Caco-2 (cell line): ENCODE measurements around the gene ZDHHC12. TPM values are rescaled to one million over a fixed set of nuclear protein-coding genes. Genes with fewer than 3 reads are reported as not detected.

Experiments used
- BruUV-seq: library from RNA; stranded (reverse); fragments of 400-500 nt; replicated peaks from 2 replicates; lab custom pipeline; 2021; lab: Mats Ljungman, UMichigan
- CTCF ChIA-PET: fragments of 300-600 bp; sonication (Branson Sonifier 250); formaldehyde crosslinking; loops from one replicate; lab custom pipeline; 2022; ENCODE audit warnings: antibody characterized with exemption; lab: Charles Lee
- POLR2A ChIA-PET: fragments of 300-600 bp; sonication (Branson Sonifier 250); formaldehyde crosslinking; loops from one replicate; lab custom pipeline; 2022; ENCODE audit warnings: antibody characterized with exemption; lab: Charles Lee
- DNase-seq, 2 experiments: peaks; one replicate each; pipeline versions ENCODE4 v3.0.0 to v3.0.0-alpha.2; 2020 to 2022
- H3K27me3 ChIP-seq: replicated peaks from 2 replicates; pipeline ENCODE4 v1.6.0; 2011; ENCODE audit warnings: low read length; ENCODE audit not compliant: control insufficient read depth, insufficient read depth
- H3K36me3 ChIP-seq: 2 replicates; pipeline ENCODE4 v1.5.1; 2011; ENCODE audit warnings: low read length; ENCODE audit not compliant: control insufficient read depth, insufficient read depth
- H3K4me1 ChIP-seq: fragments of 250-450 bp; sonication (Bioruptor Pico); 2 replicates; pipeline ENCODE4 v1.5.1; 2020; ENCODE audit warnings: mild to moderate bottlenecking
- H3K4me3 ChIP-seq: 2 replicates; pipeline ENCODE4 v1.5.1; 2011; ENCODE audit warnings: low read depth, mild to moderate bottlenecking, control low read depth, low read length
- H3K9me3 ChIP-seq: fragments of 250-450 bp; sonication (Bioruptor Pico); 2 replicates; pipeline ENCODE4 v1.5.1; 2020; ENCODE audit warnings: mild to moderate bottlenecking, moderate library complexity
- H3K27ac Mint-ChIP-seq: one replicate; pipeline ENCODE4 v1.8.0; 2022; ENCODE audit warnings: mixed read lengths; ENCODE audit not compliant: unreplicated experiment
- H3K27me3 Mint-ChIP-seq: one replicate; pipeline ENCODE4 v1.8.0; 2022; ENCODE audit warnings: mixed read lengths; ENCODE audit not compliant: insufficient read depth, unreplicated experiment
- H3K36me3 Mint-ChIP-seq: one replicate; pipeline ENCODE4 v1.8.0; 2022; ENCODE audit warnings: mild to moderate bottlenecking, mixed read lengths; ENCODE audit not compliant: insufficient read depth, unreplicated experiment
- H3K4me1 Mint-ChIP-seq: one replicate; pipeline ENCODE4 v1.8.0; 2022; ENCODE audit warnings: low read depth, mixed read lengths; ENCODE audit not compliant: unreplicated experiment
- H3K4me3 Mint-ChIP-seq: one replicate; pipeline ENCODE4 v1.8.0; 2022; ENCODE audit warnings: mild to moderate bottlenecking, moderate library complexity, mixed read lengths; ENCODE audit not compliant: unreplicated experiment
- H3K9me3 Mint-ChIP-seq: one replicate; pipeline ENCODE4 v1.8.0; 2022; ENCODE audit warnings: mixed read lengths; ENCODE audit not compliant: unreplicated experiment
- intact Hi-C: fragments of 100-400 bp; cut with micrococcal nuclease; formaldehyde crosslinking; loops from one replicate; pipeline ENCODE4 v1.10.0; 2022; ENCODE audit not compliant: unreplicated experiment
- total RNA-seq: library from RNA; stranded (reverse); gene quantifications from 2 replicates; pipeline ENCODE4 v1.2.3, GENCODE V29; 2022
- TF ChIP-seq, protein P1 (sequence below), 2 experiments: fragments of 200-600 bp in 1 of 2; IDR thresholded peaks; 1 replicate in 1 of 2; 2 replicates in 1 of 2; pipeline versions ENCODE4 v1.5.1 to v1.8.0; 2011 to 2022; ENCODE audit warnings: antibody characterized with exemption in 1 of 2, control low read depth in 1 of 2, inconsistent platforms in 1 of 2, low read depth in 1 of 2, low read length in 1 of 2, mild to moderate bottlenecking in 1 of 2, moderate library complexity in 1 of 2; ENCODE audit not compliant: insufficient read depth in 1 of 2, severe bottlenecking in 1 of 2, unreplicated experiment in 1 of 2

Gene ZDHHC12
- total RNA-seq, 1 experiment from 2014 or later = 73.7 TPM

DNA sequence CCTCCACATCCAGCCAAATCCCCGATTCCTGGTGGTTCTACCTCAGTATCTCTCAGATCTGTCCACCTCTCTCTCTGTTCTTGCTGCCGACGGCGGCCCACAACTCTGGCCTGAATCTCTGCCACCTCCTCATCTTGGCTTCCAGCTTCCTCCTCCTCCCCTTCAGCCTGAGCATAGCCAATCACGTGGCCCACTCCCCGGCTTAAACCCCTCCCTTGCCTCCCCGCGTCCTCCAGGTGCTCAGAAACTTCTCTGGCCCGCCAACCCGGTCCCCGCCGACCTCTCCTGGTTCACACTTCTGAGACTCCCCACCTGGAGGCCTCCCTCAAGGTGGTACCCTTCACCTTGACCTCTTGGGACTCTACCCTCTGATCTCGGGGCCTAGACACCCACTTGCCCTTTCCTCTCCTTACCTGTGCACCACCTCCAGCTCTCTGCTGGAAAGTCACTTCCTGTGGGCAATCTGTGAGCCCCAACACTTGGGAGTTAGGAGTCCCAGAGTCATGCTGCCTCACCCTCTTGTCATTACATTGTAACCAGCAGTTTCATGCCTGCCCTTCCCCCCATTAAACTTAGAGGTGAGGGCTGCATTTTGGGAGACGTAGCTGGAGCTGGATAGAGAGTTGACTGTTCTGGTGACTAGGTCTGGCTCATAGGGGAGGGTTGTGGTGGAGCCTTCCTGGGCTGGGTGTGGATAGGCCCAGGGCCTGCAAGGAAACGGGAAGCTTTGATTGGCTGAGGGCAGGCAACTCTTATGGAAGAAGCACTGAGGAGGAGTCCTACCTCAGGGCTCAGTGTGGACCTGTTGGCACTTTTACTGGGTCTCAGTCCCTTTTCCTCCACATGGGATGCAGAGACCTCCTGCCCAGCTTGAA lies 39.4 kb downstream of the ZDHHC12 start:
- BruUV-seq = no TSS peak
- TF ChIP-seq, protein P1, sequence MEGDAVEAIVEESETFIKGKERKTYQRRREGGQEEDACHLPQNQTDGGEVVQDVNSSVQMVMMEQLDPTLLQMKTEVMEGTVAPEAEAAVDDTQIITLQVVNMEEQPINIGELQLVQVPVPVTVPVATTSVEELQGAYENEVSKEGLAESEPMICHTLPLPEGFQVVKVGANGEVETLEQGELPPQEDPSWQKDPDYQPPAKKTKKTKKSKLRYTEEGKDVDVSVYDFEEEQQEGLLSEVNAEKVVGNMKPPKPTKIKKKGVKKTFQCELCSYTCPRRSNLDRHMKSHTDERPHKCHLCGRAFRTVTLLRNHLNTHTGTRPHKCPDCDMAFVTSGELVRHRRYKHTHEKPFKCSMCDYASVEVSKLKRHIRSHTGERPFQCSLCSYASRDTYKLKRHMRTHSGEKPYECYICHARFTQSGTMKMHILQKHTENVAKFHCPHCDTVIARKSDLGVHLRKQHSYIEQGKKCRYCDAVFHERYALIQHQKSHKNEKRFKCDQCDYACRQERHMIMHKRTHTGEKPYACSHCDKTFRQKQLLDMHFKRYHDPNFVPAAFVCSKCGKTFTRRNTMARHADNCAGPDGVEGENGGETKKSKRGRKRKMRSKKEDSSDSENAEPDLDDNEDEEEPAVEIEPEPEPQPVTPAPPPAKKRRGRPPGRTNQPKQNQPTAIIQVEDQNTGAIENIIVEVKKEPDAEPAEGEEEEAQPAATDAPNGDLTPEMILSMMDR (IDR thresholded peaks at IDR 0.05; ENCODE audit: insufficient read depth in 1 of 2, low read depth in 1 of 2, low read length in 1 of 2, severe bottlenecking in 1 of 2, unreplicated experiment in 1 of 2) = no peak
- peaks cover 24% of the 10 kb centered on the region for H3K4me1 Mint-ChIP-seq

GRCh38 chr9:128684065-128684324 lies 39.9 kb downstream of the ZDHHC12 start:
- intact Hi-C loops = loop anchor here (1.0 kb wide), 1 partner anchor 28 kb away; the partner anchor contains the start of gene DYNC2I2
- TSS peak; percentile 78 for BruUV-seq
- TF ChIP-seq, protein P1 (IDR thresholded peaks at IDR 0.05; ENCODE audit: insufficient read depth in 1 of 2, low read depth in 1 of 2, low read length in 1 of 2, severe bottlenecking in 1 of 2, unreplicated experiment in 1 of 2) = no peak
- Mint-ChIP-seq H3K4me1 (peaks cover 24% of the 10 kb centered on the region), H3K36me3 (peaks cover 50% of the 10 kb centered on the region), H3K4me3 (peak overlapping the region; percentile 100), H3K27me3 (no peaks in the 10 kb centered on the region), H3K9me3 (no peaks in the 10 kb centered on the region), H3K27ac (peak overlapping the region; percentile 99)
- Histone ChIP-seq H3K27me3 (no peaks in the 10 kb centered on the region), H3K4me1 (peaks cover 24% of the 10 kb centered on the region), H3K36me3 (no peaks in the 10 kb centered on the region), H3K4me3 (peak overlapping the region; percentile 83), H3K9me3 (no peaks in the 10 kb centered on the region)
- DNase-seq = no peak
- ChIA-PET POLR2A (interaction anchor here (0.6 to 3.0 kb wide), 3 partner anchors 40 to 654 kb away, joined by 5 to 27 read pairs (median 6); partner anchors contain the start of gene ZDHHC12), CTCF (interaction anchor here (0.5 to 1.6 kb wide), 3 partner anchors 35 to 264 kb away, joined by 4 to 16 read pairs (median 5); partner anchors contain the start of gene CERCAM)

More for the DNA sequence above, 39.4 kb downstream of the ZDHHC12 start:
- intact Hi-C loops = loop anchor here (1.0 kb wide), 1 partner anchor 28 kb away; the partner anchor contains the start of gene DYNC2I2
- peaks cover 54% of the 10 kb centered on the region for H3K36me3 Mint-ChIP-seq
- peak; percentile 88 to 93 for DNase-seq
- H3K9me3 Mint-ChIP-seq = no peaks in the 10 kb centered on the region
- H3K4me3 Mint-ChIP-seq = peak overlapping the region; percentile 100
- ChIA-PET POLR2A (interaction anchor here (0.6 to 3.0 kb wide), 3 partner anchors 40 to 654 kb away, joined by 5 to 27 read pairs (median 6); partner anchors contain the start of gene ZDHHC12), CTCF (interaction anchor here (0.5 to 1.6 kb wide), 3 partner anchors 36 to 264 kb away, joined by 4 to 16 read pairs (median 5); partner anchors contain the start of gene CERCAM)
- H3K27me3 Mint-ChIP-seq = no peaks in the 10 kb centered on the region
- H3K9me3 ChIP-seq = no peaks in the 10 kb centered on the region
- H3K4me1 ChIP-seq = peaks cover 24% of the 10 kb centered on the region
- H3K27ac Mint-ChIP-seq = peak overlapping the region; percentile 99
- H3K36me3 ChIP-seq = no peaks in the 10 kb centered on the region
- no peaks in the 10 kb centered on the region for H3K27me3 ChIP-seq
- peak overlapping the region; percentile 83 for H3K4me3 ChIP-seq

DNA sequence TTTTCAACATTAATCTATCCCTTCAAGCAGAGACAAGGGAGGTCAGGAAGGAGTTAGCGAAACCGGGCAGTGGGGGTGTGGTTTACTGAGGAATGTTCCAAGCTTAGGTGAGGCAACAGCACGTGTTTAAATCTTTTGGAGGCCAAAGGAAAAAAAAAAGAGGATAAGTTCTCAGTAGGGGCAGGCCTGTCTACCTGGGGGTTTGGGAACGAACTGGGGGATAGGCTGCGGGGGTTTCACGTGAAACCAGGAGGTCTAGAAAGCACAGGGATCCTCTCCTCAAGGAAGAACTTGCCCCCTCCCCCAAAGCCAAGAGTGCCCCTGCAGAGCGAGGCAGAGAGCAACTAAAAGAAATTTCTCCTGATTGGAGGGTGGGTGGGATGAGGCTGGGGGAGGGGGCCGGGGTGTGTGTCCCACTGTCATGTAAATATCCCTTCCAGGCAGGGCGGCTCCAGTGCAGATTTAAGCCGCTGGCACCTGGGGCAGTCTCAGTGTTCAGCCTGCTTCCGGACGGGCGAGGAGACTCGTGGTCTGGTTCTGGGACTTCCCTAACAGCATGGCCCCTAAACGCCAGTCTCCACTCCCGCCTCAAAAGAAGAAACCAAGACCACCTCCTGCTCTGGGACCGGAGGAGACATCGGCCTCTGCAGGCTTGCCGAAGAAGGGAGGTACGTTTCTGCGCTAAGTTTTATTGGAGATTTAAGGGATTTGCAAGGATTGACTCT lies 40.4 kb downstream of the ZDHHC12 start:
- POLR2A ChIA-PET = interaction anchor here (0.6 to 3.0 kb wide), 3 partner anchors 41 to 655 kb away, joined by 5 to 27 read pairs (median 6); partner anchors contain the start of gene ZDHHC12
- peaks cover 24% of the 10 kb centered on the region for H3K4me1 ChIP-seq
- H3K9me3 Mint-ChIP-seq = no peaks in the 10 kb centered on the region
- H3K27me3 Mint-ChIP-seq = no peaks in the 10 kb centered on the region
- H3K36me3 Mint-ChIP-seq = peaks cover 45% of the 10 kb centered on the region
- CTCF ChIA-PET = interaction anchor here (1.2 to 1.6 kb wide), 2 partner anchors 48 to 263 kb away, joined by 5 to 16 read pairs; partner anchors contain the start of gene CERCAM
- H3K4me3 ChIP-seq = peak overlapping the region; percentile 83
- H3K4me1 Mint-ChIP-seq = peaks cover 24% of the 10 kb centered on the region
- TF ChIP-seq, protein P1 (IDR thresholded peaks at IDR 0.05; ENCODE audit: insufficient read depth in 1 of 2, low read depth in 1 of 2, low read length in 1 of 2, severe bottlenecking in 1 of 2, unreplicated experiment in 1 of 2) = no peak
- no TSS peak for BruUV-seq
- H3K27ac Mint-ChIP-seq = peak overlapping the region; percentile 99
- peak overlapping the region; percentile 100 for H3K4me3 Mint-ChIP-seq
- H3K36me3 ChIP-seq = no peaks in the 10 kb centered on the region
- intact Hi-C loops = loop anchor here (1.0 kb wide), 2 partner anchors 27 to 48 kb away; partner anchors contain the start of gene DYNC2I2
- DNase-seq = peak; percentile 87 to 89
- H3K27me3 ChIP-seq = no peaks in the 10 kb centered on the region
- H3K9me3 ChIP-seq = no peaks in the 10 kb centered on the region
